Measurements from ENCODE around the gene ACTL8.

- TF ChIP-seq CTCF (conservative IDR thresholded peaks at IDR 0.05 in 1 of 2, IDR thresholded peaks at IDR 0.05 in 1 of 2; ENCODE audit: low read depth in 1 of 2, low read length in 2 of 2) (no peak), EZH2 (IDR thresholded peaks at IDR 0.05; ENCODE audit: low read length, missing control alignments) (no peak)
These were observed 55.5 kb downstream of the ACTL8 start for GRCh38 chr1:17810668-17811067.
